GM12892 (cell line): ENCODE data around the gene EPAS1.

Experiments
- POLR2AphosphoS5 ChIP-seq: IDR thresholded peaks from 2 replicates; pipeline ENCODE4 v1.6.1; 2011; ENCODE audit warnings: low read depth, low read length, control low read depth
- TAF1 ChIP-seq: IDR thresholded peaks from 2 replicates; pipeline ENCODE4 v1.6.1; 2011; ENCODE audit warnings: low read depth, mild to moderate bottlenecking, control low read depth, low read length, borderline replicate concordance

GRCh38 chr2:46392561-46393346 is 95.5 kb downstream of the EPAS1 start:
- TF ChIP-seq POLR2AphosphoS5 (no peak), TAF1 (no peak)
